ENCODE data around the gene ALKBH4.
A peak's percentile ranks its signal among the peaks of the same experiment; 100 is the strongest.
"Not testable (repeated sequence)": the region's sequence is repeated elsewhere in the genome, so short reads cannot be mapped to it uniquely, and the experiment has no call there.

ALKBH4 gene

GRCh38 chr7:102409340-102409739 is 55.3 kb downstream of the ALKBH4 start:
- Mint-ChIP-seq H3K27ac (ENCODE audit: low read depth) (peak overlapping the region; percentile 1), H3K36me3 (ENCODE audit: insufficient read depth) (peaks cover 63% of the 10 kb centered on the region), H3K4me3 (no peak overlapping the region), H3K9me3 (no peaks in the 10 kb centered on the region), H3K4me1 (peaks cover 5% of the 10 kb centered on the region), H3K27me3 (no peaks in the 10 kb centered on the region)
- no peak for DNase-seq (ENCODE audit: low spot score in 2 of 2)
- ATAC-seq (replicated peaks; ENCODE audit: extremely low read depth, poor library complexity, severe bottlenecking), result no peak

GRCh38 chr7:102408530-102408929 is 56.1 kb downstream of the ALKBH4 start:
- not testable (repeated sequence) for DNase-seq (ENCODE audit: low spot score in 2 of 2); ATAC-seq (replicated peaks; ENCODE audit: extremely low read depth, poor library complexity, severe bottlenecking); H3K4me3 Mint-ChIP-seq; H3K27ac Mint-ChIP-seq (ENCODE audit: low read depth); H3K27me3 Mint-ChIP-seq; H3K9me3 Mint-ChIP-seq; H3K4me1 Mint-ChIP-seq
- H3K36me3 Mint-ChIP-seq (ENCODE audit: insufficient read depth), result peaks cover 62% of the 10 kb centered on the region

- no peaks in the 10 kb centered on the region for H3K27me3 Mint-ChIP-seq
- peaks cover 2% of the 10 kb centered on the region for H3K4me1 Mint-ChIP-seq
- no peak overlapping the region for H3K4me3 Mint-ChIP-seq
- no peak for ATAC-seq (replicated peaks; ENCODE audit: extremely low read depth, poor library complexity, severe bottlenecking)
- no peak for DNase-seq (ENCODE audit: low spot score in 2 of 2)
- H3K9me3 Mint-ChIP-seq, result no peaks in the 10 kb centered on the region
- H3K27ac Mint-ChIP-seq (ENCODE audit: low read depth), result no peak overlapping the region
- H3K36me3 Mint-ChIP-seq (ENCODE audit: insufficient read depth), result peaks cover 66% of the 10 kb centered on the region
Observed at GRCh38 chr7:102407910-102408309, 56.8 kb downstream of the ALKBH4 start.

Measured in central memory CD8-positive, alpha-beta T cell (primary cell).